ENCODE results near the gene RIMBP2.

RIMBP2 gene

GRCh38 chr12:130357729-130358330 lies 358.3 kb downstream of the RIMBP2 start:
- H3K27ac ChIP-seq: no peak overlapping the region
- TF ChIP-seq, protein P1, sequence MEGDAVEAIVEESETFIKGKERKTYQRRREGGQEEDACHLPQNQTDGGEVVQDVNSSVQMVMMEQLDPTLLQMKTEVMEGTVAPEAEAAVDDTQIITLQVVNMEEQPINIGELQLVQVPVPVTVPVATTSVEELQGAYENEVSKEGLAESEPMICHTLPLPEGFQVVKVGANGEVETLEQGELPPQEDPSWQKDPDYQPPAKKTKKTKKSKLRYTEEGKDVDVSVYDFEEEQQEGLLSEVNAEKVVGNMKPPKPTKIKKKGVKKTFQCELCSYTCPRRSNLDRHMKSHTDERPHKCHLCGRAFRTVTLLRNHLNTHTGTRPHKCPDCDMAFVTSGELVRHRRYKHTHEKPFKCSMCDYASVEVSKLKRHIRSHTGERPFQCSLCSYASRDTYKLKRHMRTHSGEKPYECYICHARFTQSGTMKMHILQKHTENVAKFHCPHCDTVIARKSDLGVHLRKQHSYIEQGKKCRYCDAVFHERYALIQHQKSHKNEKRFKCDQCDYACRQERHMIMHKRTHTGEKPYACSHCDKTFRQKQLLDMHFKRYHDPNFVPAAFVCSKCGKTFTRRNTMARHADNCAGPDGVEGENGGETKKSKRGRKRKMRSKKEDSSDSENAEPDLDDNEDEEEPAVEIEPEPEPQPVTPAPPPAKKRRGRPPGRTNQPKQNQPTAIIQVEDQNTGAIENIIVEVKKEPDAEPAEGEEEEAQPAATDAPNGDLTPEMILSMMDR (IDR thresholded peaks at IDR 0.05): no peak
- no peak for TF ChIP-seq ZFX (IDR thresholded peaks at IDR 0.05; ENCODE audit: borderline replicate concordance)

DNA sequence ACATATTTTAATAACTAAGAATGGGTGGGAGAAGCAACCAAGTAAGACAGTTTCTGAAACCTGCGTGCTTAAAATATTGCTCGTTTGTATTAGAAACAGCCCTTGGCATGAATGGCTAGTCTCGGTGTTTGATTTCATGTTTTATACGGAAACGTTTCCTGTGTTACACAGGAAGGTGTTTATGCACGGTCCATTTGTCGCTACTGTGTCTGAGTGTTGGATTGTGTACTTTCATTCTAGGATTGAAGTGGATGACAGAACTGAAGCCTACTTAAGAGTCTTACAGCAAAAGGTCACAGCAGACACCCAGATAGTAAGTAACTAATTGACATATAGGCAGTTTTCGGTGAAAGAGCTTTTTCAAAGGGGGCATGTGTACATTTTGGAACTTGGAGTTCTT lies 358.9 kb downstream of the RIMBP2 start:
- no peak overlapping the region for H3K27ac ChIP-seq
- TF ChIP-seq ZFX (IDR thresholded peaks at IDR 0.05; ENCODE audit: borderline replicate concordance): no peak
- TF ChIP-seq, protein P1 (IDR thresholded peaks at IDR 0.05): no peak

GRCh38 chr12:130356222-130356621 lies 359.9 kb downstream of the RIMBP2 start:
- no peak overlapping the region for H3K27ac ChIP-seq

GRCh38 chr12:130354407-130354806 lies 361.7 kb downstream of the RIMBP2 start:
- H3K27ac ChIP-seq: no peak overlapping the region
- TF ChIP-seq ZFX (IDR thresholded peaks at IDR 0.05; ENCODE audit: borderline replicate concordance): no peak
- TF ChIP-seq, protein P1 (IDR thresholded peaks at IDR 0.05): no peak

More at GRCh38 chr12:130356222-130356621, 359.9 kb downstream of the RIMBP2 start:
- TF ChIP-seq, protein P1 (IDR thresholded peaks at IDR 0.05): no peak

DNA sequence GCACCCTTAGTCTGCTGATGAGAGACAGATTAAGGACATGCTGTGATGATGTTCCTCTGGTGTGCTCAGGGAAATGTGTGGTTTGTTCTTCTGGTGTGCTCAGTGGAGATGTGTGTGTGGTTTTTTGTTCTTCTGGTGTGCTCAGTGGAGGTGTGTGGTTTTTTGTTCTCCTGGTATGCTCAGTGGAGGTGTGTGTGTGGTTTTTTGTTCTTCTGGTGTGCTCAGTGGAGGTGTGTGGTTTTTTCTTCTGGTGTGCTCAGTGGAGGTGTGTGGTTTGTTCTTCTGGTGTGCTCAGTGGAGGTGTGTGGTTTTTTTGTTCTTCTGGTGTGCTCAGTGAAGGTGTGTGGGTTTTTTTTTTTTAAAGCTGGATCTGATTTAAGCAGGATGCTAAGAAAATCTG lies 363.0 kb downstream of the RIMBP2 start:
- TF ChIP-seq, protein P1 (IDR thresholded peaks at IDR 0.05): no peak
- TF ChIP-seq ZFX (IDR thresholded peaks at IDR 0.05; ENCODE audit: borderline replicate concordance): no peak
- no peak overlapping the region for H3K27ac ChIP-seq

DNA sequence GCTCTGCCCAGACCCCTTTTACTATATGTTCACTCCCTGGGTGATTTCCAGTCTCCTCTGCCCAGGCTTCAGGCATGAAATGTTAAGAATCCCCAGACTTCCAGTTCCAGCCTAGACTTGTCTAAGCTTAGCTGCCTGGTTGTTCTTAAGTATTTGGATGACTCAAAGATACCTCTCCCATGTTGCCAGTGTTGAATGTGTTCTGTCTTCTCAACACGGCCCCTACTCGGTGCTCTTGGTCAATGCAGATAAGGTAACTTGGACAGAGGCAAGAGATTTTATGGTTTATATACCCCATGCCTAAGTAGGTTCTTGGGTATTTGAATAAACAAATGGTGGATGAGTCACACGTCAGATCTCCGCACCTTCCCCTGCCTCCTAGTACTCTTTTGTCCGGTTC lies 364.8 kb downstream of the RIMBP2 start:
- no peak overlapping the region for H3K27ac ChIP-seq
- TF ChIP-seq, protein P1 (IDR thresholded peaks at IDR 0.05): no peak
- TF ChIP-seq ZFX (IDR thresholded peaks at IDR 0.05; ENCODE audit: borderline replicate concordance): no peak

DNA sequence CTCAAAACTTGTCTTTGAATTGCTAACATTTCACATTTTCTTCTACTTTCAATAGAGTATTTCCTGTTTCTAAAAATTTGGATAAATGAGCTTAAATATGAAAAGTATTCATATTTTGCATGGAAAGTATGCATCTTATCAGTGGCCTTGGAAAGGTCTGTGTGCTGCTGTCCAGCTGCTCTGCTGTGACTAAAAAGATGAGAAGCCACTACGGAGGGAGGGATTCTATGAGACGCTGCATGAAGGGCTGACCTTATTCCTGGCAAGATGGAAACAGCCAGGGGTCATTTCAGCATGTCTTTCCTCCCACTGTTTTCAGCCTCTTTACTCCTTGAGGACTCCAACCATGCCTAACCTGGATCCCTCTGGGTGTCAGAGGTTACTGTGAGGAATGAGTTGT lies 365.4 kb downstream of the RIMBP2 start:
- no peak for TF ChIP-seq ZFX (IDR thresholded peaks at IDR 0.05; ENCODE audit: borderline replicate concordance)
- TF ChIP-seq, protein P1 (IDR thresholded peaks at IDR 0.05): no peak
- H3K27ac ChIP-seq: no peak overlapping the region
